Measurements from ENCODE around the gene SAV1. TPM values are rescaled to one million over a fixed set of nuclear protein-coding genes. Genes with fewer than 3 reads are reported as not detected.
"Not testable (repeated sequence)": the region's sequence is repeated elsewhere in the genome, so short reads cannot be mapped to it uniquely, and the experiment has no call there.

Gene SAV1
- total RNA-seq, 1 donor from 2014 or later: 47.0 TPM

DNA sequence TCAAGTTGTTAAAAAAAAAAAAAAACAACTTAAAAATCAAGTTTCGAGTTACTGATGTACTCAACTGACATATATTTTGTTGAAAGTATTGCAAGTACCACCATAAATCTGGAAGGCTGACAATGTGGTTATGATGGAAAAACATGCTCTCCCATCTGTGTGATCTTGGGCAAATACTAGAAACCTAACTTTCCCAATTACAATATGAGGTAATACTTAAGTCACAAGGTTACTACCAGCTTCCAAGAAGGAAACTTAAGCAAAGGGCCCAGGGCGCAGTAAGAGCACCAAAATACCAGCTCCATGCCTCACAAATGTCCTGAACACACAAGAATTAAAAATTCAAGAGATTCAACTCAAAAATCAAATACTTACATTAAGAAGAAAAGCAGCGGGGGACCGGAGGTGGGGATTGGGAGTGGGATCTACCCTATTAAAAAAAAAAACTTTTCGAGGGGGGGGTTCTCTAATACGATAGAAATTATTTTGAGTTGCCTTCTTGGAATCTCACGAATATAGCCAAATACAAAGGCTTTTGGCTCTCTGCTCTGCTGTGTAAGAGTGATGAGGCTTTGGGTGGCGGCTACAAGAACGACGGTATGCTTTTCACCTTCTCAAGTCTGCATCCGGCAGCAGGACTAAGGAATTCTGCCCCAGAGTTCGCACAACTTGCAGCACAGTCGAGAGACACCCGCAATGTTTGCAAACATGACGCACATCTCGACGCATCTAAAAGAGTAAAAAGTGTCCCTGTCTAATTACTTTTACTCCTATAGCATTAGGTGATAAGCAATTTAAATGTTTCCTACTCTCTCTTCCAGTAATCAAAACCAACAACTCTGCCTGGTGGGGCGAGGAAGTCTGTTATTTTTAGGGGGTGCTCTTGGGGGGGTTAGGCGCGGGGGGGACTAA, 1.1 kb downstream of the SAV1 start:
- no peak for DNase-seq (ENCODE audit: low spot score)

DNA sequence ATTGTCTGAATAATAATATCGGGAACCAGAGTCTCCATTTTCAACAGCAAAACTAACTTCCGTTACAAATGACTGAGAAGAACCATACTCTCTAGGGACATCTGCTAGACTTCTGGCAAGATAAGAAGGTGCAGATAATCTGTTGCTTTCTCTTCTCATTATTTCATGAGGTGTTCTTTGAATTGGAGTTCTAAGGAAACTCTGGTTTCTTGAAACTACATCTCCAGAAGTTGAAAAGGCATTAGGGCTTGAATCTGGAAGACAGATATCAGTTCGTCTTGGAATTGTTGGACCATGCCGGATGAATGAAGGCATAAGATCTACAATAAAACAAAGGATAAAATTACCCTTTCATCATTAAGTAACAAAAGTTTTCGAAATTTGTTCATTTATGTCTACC, 2.8 kb downstream of the SAV1 start:
- DNase-seq (ENCODE audit: low spot score): not testable (repeated sequence)

DNA sequence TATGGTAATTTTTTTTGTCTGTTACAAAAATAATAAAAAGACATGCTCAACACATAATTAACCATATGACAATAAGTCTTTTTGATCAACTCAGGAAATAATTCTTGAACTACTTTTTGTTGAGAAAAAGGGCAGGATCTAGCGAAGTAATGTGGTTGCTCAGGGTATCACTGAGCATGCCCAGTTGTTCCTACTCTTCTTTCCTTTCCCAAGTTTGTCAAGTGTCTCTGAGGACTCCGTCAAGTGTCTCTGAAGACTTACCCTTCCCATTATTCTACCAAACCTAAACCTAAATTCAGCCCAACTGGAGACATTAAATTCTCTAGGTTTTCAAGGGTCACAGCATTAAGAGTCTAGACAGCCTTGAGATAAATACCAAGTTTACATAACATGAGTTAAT, 3.5 kb downstream of the SAV1 start:
- not testable (repeated sequence) for DNase-seq (ENCODE audit: low spot score)

DNA sequence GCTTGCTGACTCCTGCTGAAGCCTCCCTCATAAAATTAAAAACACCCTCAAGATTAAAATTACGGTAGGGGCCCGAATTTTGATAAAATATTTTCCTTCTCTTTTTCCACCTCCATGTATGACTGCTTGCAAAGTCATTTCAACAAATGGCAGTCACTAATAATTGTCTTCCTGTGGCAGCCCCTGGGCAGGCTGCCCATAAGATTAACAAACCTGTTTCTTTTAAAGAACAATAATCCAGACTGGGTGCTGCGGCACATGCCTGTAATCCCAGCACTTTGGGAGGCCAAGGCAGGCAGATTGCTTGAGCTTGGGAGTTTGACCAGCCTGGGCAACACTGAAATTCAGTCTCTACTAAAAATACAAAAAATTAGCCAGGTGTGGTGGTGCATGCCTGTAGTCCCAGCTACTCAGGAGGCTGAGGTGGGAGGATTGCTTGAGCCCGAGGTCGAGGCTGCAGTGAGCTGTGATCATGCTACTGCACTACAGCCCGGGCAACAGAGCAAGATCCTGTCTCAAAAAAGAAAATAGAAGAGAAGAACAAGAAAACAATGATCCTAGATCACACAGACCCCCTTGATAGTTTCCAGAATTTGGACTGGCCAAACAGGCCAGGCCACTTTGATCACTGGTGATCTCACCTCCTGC, 8.7 kb downstream of the SAV1 start:
- DNase-seq (ENCODE audit: low spot score): no peak

DNA sequence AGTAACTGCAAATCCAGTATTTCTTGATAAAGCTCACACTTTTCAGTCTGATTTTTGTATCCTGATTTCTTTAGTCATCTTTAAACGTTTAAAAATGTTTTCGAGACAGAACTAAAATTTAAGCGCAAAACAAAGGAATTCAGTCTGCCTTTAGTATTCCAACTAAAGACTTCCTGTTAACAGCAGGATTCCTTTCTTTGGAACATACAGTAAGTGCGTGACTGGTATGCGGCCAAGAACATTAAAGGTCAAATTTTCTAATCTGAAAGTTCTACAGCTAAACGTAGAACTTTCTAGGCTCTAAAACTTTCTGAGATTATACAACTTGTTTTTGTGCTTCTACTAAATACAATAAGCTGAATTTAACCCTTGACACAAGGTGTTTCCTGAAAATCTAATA, 9.9 kb downstream of the SAV1 start:
- no peak for DNase-seq (ENCODE audit: low spot score)

DNA sequence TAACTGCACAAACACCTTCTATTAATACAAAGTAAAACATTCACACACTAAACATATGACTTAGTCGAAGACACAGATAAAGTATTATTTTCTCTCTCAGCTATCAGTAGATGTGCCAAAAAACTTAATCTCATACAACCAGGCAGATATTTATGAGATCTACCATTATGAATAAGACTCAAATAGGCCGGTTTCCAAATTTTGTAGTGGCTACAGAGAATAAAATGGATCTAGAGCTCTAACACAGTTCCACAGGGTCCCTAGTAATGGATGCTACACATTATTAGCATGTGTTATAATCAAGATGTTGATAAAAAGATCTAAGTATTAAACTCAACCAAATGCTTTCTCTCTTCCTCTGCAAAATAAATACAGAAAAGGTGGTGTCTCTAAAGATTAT, 10.4 kb downstream of the SAV1 start:
- DNase-seq (ENCODE audit: low spot score): no peak

DNA sequence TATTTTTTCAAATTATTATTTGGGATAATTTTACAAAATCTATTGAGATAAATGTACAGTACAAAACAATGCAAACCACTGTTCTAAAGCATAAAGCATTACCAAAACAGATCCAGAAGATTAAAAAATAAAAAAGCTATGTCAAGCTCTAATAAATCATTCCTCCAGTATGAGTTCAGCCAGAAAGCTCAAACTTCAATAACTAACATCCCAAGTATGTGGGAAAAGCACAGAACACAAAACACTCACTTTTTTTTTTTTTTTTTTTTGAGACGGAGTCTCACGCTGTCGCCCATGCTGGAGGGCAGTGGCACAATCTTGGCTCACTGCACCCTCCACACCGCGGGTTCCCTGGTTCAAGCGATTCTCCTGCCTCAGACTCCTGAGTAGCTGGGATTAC, 11.3 kb downstream of the SAV1 start:
- DNase-seq (ENCODE audit: low spot score): no peak

DNA sequence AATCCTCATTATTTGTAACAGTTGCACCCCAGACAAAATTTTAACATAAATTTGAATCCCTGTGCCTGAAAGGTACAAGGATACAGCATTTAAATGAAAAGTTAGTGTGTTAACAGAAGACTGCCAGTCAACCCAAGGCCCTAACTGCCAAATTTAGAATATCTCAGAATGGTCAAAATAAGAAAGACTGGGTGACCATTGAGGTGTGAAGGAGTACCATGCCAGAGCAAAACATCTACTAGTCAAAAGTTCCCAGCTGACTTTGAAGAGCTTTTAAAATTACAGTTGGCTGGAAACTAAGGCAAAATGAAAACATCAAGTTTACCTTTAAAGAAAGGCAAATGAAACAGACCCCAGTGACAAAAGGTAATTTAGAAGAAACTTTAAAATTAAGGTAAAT, 18.4 kb downstream of the SAV1 start:
- no peak for DNase-seq (ENCODE audit: low spot score)

DNA sequence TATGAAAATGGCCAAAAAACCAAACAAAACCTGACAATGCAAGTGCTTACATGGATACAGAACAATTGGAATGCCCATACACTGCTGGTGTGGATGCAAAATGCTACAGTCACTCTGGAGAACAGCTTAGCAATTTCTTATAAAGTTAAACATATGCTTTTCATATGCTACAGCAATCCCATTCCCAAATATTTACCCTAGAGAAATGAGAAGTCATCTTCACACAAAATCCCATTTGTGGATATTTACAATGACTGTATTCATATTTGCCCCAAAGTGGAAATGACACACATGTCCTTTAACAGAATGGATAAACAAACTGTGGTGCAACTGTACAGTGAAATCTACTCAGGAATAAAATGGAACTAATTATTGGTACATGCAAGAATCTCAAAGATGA, 20.4 kb downstream of the SAV1 start:
- no peak for DNase-seq (ENCODE audit: low spot score)

DNA sequence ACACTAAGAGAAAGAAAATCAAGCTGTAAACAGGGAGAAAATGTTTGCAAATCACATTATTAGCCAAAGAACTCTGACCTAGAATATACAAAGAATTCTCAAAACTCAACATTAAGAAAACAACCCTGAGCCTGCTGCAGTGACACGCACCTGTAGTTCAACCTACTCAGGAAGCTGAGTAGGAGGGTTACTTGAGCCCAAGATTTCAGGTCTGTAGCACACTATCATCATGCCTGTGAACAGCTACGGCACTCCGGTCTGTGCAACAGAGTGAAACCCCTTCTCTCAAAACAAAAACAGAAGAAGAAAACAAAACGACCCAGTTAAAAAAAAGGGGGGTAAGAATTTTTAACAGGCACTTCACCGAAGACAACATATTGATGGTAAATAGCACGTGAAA, 20.8 kb downstream of the SAV1 start:
- DNase-seq (ENCODE audit: low spot score): no peak

DNA sequence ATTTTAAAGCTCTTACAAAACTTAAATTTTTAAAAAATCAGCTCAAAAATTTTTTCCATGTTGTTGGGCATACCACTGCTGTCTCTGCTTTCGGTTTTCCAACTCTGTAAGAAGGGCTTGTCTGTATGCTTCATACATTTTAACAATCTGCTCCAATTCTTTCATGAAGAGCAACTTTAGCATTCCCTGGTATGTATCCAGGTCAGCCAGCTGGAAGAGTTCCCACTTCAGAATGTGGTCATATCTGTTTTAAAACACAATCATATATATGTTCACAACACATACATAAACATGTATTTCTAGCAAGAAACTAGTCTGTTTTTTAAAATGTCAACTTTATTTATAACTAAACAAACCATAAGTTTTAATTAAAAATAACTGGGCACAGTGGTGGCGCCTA, 33.0 kb downstream of the SAV1 start:
- no peak for DNase-seq (ENCODE audit: low spot score)

DNA sequence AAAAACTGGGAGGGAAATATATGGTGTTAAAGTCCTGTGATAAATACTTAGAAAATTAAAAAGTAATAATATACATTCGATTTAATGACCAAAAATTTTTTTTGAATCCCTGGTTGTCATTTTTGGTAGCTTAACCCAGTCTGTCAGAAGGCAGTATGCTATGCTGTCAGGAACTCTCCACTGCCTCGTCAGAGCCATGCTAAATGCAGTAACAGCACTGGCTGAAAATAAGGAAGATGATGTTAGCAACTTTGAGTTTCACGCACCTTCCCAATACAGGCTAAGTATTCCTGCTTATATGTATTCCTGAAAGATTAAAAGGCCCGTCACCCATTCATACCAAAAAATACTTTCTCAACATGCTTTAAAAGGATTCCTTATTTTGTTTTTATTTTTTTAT, 34.2 kb downstream of the SAV1 start:
- no peak for DNase-seq (ENCODE audit: low spot score)

DNA sequence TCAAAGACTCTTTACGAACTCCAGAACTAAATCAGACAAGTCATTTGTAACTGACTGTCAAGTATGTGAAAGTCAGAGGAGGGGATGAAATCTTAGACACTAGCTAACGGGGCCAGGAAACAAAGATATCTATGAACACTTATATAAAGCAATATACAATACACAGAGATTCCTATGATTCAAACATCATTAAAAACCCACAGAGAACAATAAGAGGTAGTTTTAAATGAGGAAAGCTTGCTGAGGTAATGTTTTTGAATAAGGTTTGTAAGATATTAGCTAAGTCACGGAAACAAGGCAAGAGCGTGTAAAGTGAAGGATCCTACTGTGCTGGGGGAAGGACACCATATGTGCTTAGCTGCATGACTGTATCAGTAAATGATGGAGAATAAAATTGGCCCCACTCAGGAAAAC, 36.7 kb downstream of the SAV1 start:
- DNase-seq (ENCODE audit: low spot score): no peak

DNA sequence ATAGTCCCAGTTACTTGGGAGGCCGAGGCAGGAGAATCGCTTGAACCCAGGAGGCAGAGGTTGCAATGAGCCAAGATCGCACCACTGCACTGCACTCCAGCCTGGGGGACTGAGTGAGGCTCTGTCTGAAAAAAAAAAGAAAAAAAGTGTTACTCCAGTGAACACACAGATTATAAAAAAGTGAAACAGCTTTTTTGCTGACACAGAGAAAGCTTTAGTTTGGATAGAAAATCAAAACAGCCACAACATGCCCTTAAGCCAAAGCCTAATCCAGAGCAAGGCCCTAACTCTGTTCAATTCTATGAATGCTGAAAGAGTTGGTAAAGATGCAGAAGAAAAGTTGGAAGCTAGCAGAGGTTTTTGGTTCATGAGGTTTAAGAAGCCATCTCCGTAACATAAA, 43.2 kb downstream of the SAV1 start:
- DNase-seq (ENCODE audit: low spot score): not testable (repeated sequence)

DNA sequence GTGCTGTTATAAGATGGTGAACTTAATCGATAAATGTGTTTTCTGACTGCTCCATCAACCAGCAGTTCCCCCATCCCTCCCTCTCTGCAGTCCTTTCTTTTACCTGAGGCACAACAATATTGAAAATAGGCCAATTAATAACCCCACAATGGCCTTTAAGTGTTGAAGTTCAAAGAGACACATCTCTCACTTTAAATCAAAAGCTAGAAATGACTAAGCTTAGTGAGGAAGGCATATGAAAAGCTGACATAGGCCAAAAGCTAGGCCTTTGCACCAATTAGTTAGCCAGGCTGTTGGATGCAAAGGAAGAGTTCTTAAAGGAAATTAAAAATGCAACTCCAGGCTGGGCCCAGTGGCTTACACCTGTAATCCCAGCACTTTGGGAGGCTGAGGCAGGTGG, 43.7 kb downstream of the SAV1 start:
- no peak for DNase-seq (ENCODE audit: low spot score)

DNA sequence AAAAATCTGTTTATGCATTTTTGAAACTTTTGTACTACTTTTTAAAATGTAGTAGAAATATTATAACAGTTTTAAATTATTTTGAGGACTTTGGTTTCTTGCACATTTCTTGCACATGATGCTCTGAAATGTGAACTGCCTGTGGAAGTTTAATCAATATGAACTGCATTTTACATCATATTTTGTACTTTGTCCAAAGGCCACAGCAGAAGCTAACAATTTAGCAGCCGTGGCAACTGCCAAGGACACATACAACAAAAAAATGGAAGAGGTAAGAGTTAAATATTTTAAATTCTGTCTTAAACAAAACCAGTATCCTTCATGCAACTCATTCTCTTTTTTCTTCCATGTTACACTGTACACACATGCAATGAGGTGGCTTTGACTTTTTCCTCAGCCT, 45.1 kb downstream of the SAV1 start:
- no peak for DNase-seq (ENCODE audit: low spot score)

DNA sequence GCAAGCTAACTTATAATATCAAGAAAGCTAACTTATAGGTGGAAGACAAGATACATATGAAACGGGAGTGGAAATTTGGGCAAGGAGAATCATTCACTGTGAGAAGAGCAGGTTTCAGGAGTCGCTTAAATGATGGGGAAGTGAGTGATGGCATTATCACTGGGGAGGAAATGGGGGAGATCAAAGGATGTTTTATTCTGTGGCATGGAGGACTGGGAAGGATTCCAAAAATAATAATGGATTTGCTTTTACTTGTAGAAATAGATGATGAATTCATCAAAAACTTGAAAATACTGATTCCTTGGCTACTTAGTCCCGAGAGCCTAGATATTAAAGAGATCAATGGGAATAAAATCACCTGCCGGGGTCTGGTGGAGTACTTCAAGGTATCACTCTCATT, 47.8 kb downstream of the SAV1 start:
- DNase-seq (ENCODE audit: low spot score): no peak

DNA sequence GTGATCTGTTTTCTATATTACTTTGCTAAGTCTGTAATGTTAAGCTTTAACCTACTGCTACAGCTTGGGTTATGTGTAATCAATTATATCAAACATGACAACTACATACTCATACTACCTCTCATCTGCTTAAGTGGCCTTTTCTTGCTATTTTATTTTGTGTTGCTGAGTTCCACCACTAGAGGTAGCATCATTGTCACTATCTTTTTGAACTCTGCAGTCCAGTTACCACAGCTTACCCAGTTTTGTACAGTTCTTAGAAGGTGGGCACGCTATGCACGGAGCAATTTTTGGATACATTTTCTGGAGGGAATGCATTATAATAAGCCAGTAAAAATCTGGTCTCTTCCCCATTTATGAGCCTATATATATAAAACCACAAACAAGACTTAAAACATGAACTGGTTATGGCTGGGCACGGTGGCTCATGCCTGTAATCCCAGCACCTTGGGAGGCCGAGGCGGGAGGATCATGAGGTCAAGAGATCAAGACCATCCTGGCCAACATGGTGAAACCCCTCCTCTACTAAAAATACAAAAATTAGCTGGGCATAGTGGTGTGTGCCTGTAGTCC, 48.5 kb downstream of the SAV1 start:
- DNase-seq (ENCODE audit: low spot score): no peak

DNA sequence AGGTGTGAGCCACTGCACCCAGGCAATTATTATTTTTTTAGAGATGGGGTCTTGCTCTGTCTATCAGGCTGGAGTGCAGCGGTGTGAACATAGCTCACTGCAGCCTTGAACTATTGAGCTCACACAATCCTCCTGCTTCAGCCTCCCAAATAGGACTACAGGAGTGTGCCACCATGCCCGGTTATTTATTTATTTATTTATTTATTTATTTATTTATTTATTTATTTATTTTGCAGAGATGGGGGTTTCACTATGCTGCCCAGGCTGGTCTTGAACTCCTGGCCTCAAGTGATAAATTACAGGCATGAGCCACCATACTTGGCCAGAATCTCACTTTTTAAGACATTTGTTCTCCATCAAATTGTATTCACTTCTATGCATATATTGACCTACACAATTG, 51.8 kb downstream of the SAV1 start:
- no peak for DNase-seq (ENCODE audit: low spot score)

DNA sequence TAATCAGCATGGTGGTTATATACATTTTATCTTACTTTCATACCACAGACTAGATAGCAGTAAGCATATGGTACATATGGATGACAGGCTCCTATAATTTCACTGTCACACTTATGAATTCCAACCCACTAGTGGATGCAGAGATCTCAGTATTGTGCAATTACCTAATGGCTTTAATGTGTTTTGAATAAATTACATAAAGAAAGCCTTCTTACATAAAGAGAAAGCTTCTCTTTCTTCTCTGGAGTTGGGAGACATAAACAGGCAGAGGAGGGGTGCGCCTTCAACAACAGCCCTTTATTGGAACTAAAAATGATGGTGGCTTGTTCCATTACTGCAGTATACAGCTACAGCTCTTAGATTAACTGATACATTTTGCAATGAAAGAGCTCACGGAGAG, 52.6 kb downstream of the SAV1 start:
- no peak for DNase-seq (ENCODE audit: low spot score)

DNA sequence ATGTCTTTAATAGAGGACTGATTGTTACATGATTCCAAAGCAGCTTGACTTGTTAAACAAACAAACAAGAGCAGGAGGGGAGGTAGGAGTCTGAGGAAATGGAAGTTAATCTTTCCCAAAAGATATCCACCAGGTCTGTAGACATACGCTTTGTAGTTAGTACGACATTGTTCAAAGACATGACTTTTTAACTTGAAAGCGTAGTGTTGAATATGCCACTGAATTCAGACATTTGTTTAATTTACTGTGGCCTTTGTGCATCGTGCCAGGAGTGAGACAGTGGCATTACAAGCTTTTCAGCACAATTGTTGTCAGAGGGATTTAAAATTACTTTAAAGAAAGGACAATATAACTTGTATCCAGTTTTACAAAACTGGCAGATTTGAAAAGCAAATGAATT, 53.0 kb downstream of the SAV1 start:
- no peak for DNase-seq (ENCODE audit: low spot score)

DNA sequence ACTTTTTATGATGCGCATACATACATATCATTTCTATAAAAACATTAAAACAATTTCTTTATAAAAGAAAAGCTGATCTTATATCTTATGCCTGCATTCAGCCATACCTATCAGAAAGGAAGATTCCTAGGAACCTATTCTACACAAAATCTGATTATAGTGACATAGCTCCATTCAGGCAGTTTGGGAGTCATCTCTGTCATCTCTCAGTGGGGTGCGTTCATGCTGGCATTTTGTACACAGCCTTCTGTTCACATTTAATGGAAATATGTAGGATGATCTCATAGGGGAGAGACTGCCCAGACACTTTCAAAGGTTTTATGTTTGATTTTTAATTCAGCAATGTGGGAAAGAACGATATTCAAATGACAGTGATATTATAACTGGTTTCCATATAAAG, 55.3 kb downstream of the SAV1 start:
- DNase-seq (ENCODE audit: low spot score): no peak

DNA sequence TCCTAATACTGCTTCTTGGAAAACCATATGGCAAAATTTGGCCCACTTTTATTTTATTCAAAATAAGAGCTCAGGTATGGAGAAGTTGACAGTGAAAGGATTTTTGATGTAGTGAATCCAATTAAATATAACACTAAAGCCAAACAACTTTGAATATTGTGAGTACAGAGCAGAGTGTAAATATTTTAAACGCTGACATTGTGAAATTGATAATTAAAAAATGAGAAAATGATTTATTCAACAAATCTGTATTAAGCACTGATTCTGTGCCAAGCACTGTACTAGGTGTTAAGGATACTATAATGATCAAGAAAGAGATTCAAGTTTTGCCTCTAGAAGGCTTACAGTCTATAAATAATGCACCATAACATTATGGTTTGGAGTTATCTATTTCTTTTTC, 57.6 kb downstream of the SAV1 start:
- no peak for DNase-seq (ENCODE audit: low spot score)
